Activated T-helper 17 cell treated with anti-CD3 and anti-CD28 coated beads, Interleukin-2, amount 50 U/mL, for 72 hours (primary cell): ENCODE results near the gene VPS41. TPM values are rescaled to one million over a fixed set of nuclear protein-coding genes. Genes with fewer than 3 reads are reported as not detected.
"Not testable (repeated sequence)": the region's sequence is repeated elsewhere in the genome, so short reads cannot be mapped to it uniquely, and the experiment has no call there.

Experiments
- ATAC-seq: fragments of 150-1000 bp; cut with Tn5 transposase; replicated peaks from 2 replicates; pipeline ENCODE4 v1.10.0; 2021; ENCODE audit warnings: mild to moderate bottlenecking, moderate library complexity
- H3K27ac Mint-ChIP-seq: one replicate; pipeline ENCODE4 v1.8.0; 2022; ENCODE audit warnings: mixed read lengths
- H3K27me3 Mint-ChIP-seq: one replicate; pipeline ENCODE4 v1.8.0; 2022; ENCODE audit warnings: mixed read lengths
- H3K36me3 Mint-ChIP-seq: one replicate; pipeline ENCODE4 v1.8.0; 2022; ENCODE audit warnings: low read depth, mild to moderate bottlenecking, mixed read lengths
- H3K4me1 Mint-ChIP-seq: one replicate; pipeline ENCODE4 v1.8.0; 2022; ENCODE audit warnings: mixed read lengths
- H3K4me3 Mint-ChIP-seq: one replicate; pipeline ENCODE4 v1.8.0; 2022; ENCODE audit warnings: mild to moderate bottlenecking, mixed read lengths
- H3K9me3 Mint-ChIP-seq: one replicate; pipeline ENCODE4 v1.8.0; 2022; ENCODE audit warnings: mixed read lengths
- total RNA-seq, 2 donors: library from RNA; stranded (reverse); gene quantifications; one replicate each; pipeline ENCODE4 v1.2.3, GENCODE V29; 2022

Gene VPS41
- total RNA-seq, 2 donors from 2014 or later: 78.4 to 80.5 TPM

GRCh38 chr7:38855386-38855785 is 53.6 kb downstream of the VPS41 start:
- Mint-ChIP-seq H3K36me3 (peaks cover 17% of the 10 kb centered on the region), H3K4me3 (no peak overlapping the region)
- ATAC-seq: no peak

GRCh38 chr7:38854947-38855346 is 54.0 kb downstream of the VPS41 start:
- H3K27ac Mint-ChIP-seq, H3K4me1 Mint-ChIP-seq, H3K4me3 Mint-ChIP-seq, ATAC-seq, H3K9me3 Mint-ChIP-seq, H3K27me3 Mint-ChIP-seq: not testable (repeated sequence)
- peaks cover 15% of the 10 kb centered on the region for H3K36me3 Mint-ChIP-seq

More at GRCh38 chr7:38855386-38855785, 53.6 kb downstream of the VPS41 start:
- Mint-ChIP-seq H3K27ac (no peak overlapping the region), H3K9me3 (peaks cover 3% of the 10 kb centered on the region), H3K4me1 (peaks cover 5% of the 10 kb centered on the region), H3K27me3 (no peaks in the 10 kb centered on the region)

- H3K4me1 Mint-ChIP-seq: peaks cover 5% of the 10 kb centered on the region
- no peak for ATAC-seq
- H3K36me3 Mint-ChIP-seq: peaks cover 20% of the 10 kb centered on the region
- no peak overlapping the region for H3K27ac Mint-ChIP-seq
- H3K4me3 Mint-ChIP-seq: no peak overlapping the region
- peaks cover 3% of the 10 kb centered on the region for H3K9me3 Mint-ChIP-seq
- H3K27me3 Mint-ChIP-seq: no peaks in the 10 kb centered on the region
Measured at GRCh38 chr7:38851321-38851720, 57.7 kb downstream of the VPS41 start.

- Mint-ChIP-seq H3K9me3 (peaks cover 4% of the 10 kb centered on the region), H3K27me3 (no peaks in the 10 kb centered on the region), H3K36me3 (peaks cover 6% of the 10 kb centered on the region), H3K27ac (no peak overlapping the region), H3K4me3 (no peak overlapping the region), H3K4me1 (no peaks in the 10 kb centered on the region)
- ATAC-seq: no peak
Measured at GRCh38 chr7:38846280-38846679, 62.7 kb downstream of the VPS41 start.

GRCh38 chr7:38844952-38845563 is 63.9 kb downstream of the VPS41 start:
- Mint-ChIP-seq H3K4me1 (peaks cover 2% of the 10 kb centered on the region), H3K27me3 (no peaks in the 10 kb centered on the region), H3K36me3 (peaks cover 6% of the 10 kb centered on the region), H3K27ac (no peak overlapping the region), H3K9me3 (peaks cover 4% of the 10 kb centered on the region), H3K4me3 (no peak overlapping the region)
- ATAC-seq: no peak

- no peaks in the 10 kb centered on the region for H3K27me3 Mint-ChIP-seq
- H3K9me3 Mint-ChIP-seq: peaks cover 4% of the 10 kb centered on the region
- peaks cover 5% of the 10 kb centered on the region for H3K4me1 Mint-ChIP-seq
- H3K4me3 Mint-ChIP-seq: no peak overlapping the region
- no peak for ATAC-seq
- no peaks in the 10 kb centered on the region for H3K36me3 Mint-ChIP-seq
- H3K27ac Mint-ChIP-seq: no peak overlapping the region
Measured at GRCh38 chr7:38842746-38843145, 66.2 kb downstream of the VPS41 start.

GRCh38 chr7:38840736-38841460 is 68.1 kb downstream of the VPS41 start:
- Mint-ChIP-seq H3K4me1 (peaks cover 5% of the 10 kb centered on the region), H3K4me3 (no peak overlapping the region), H3K36me3 (no peaks in the 10 kb centered on the region), H3K9me3 (peaks cover 4% of the 10 kb centered on the region), H3K27ac (no peak overlapping the region), H3K27me3 (no peaks in the 10 kb centered on the region)
- no peak for ATAC-seq

GRCh38 chr7:38839851-38840250 is 69.1 kb downstream of the VPS41 start:
- H3K4me3 Mint-ChIP-seq: no peak overlapping the region
- H3K27me3 Mint-ChIP-seq: no peaks in the 10 kb centered on the region
- no peak for ATAC-seq
- peaks cover 4% of the 10 kb centered on the region for H3K9me3 Mint-ChIP-seq
- no peaks in the 10 kb centered on the region for H3K36me3 Mint-ChIP-seq
- no peak overlapping the region for H3K27ac Mint-ChIP-seq
- H3K4me1 Mint-ChIP-seq: peaks cover 5% of the 10 kb centered on the region

- Mint-ChIP-seq H3K36me3 (no peaks in the 10 kb centered on the region), H3K9me3 (peaks cover 4% of the 10 kb centered on the region), H3K4me1 (peaks cover 5% of the 10 kb centered on the region), H3K4me3 (no peak overlapping the region), H3K27me3 (no peaks in the 10 kb centered on the region), H3K27ac (no peak overlapping the region)
- no peak for ATAC-seq
Measured at GRCh38 chr7:38838725-38839385, 70.1 kb downstream of the VPS41 start.

- no peaks in the 10 kb centered on the region for H3K27me3 Mint-ChIP-seq
- no peak for ATAC-seq
- H3K9me3 Mint-ChIP-seq: no peaks in the 10 kb centered on the region
- peaks cover 8% of the 10 kb centered on the region for H3K4me1 Mint-ChIP-seq
- no peak overlapping the region for H3K4me3 Mint-ChIP-seq
- H3K36me3 Mint-ChIP-seq: peaks cover 12% of the 10 kb centered on the region
- no peak overlapping the region for H3K27ac Mint-ChIP-seq
Measured at GRCh38 chr7:38834357-38834756, 74.6 kb downstream of the VPS41 start.

- Mint-ChIP-seq H3K36me3 (peaks cover 16% of the 10 kb centered on the region), H3K27ac (no peak overlapping the region), H3K4me3 (no peak overlapping the region), H3K27me3 (no peaks in the 10 kb centered on the region), H3K4me1 (peaks cover 8% of the 10 kb centered on the region), H3K9me3 (no peaks in the 10 kb centered on the region)
- no peak for ATAC-seq
Measured at GRCh38 chr7:38833329-38833728, 75.7 kb downstream of the VPS41 start.

GRCh38 chr7:38831259-38831996 is 77.6 kb downstream of the VPS41 start:
- Mint-ChIP-seq H3K9me3 (no peaks in the 10 kb centered on the region), H3K4me1 (peaks cover 11% of the 10 kb centered on the region), H3K27me3 (no peaks in the 10 kb centered on the region)

GRCh38 chr7:38830826-38831225 is 78.2 kb downstream of the VPS41 start:
- Mint-ChIP-seq H3K9me3 (no peaks in the 10 kb centered on the region), H3K36me3 (peaks cover 21% of the 10 kb centered on the region), H3K4me1 (peaks cover 11% of the 10 kb centered on the region)

More at GRCh38 chr7:38831259-38831996, 77.6 kb downstream of the VPS41 start:
- ATAC-seq: no peak
- Mint-ChIP-seq H3K27ac (no peak overlapping the region), H3K4me3 (no peak overlapping the region), H3K36me3 (peaks cover 16% of the 10 kb centered on the region)

GRCh38 chr7:38829488-38830165 is 79.4 kb downstream of the VPS41 start:
- Mint-ChIP-seq H3K4me1 (peaks cover 11% of the 10 kb centered on the region), H3K27ac (no peak overlapping the region), H3K27me3 (no peaks in the 10 kb centered on the region), H3K9me3 (no peaks in the 10 kb centered on the region), H3K36me3 (peaks cover 29% of the 10 kb centered on the region), H3K4me3 (no peak overlapping the region)
- ATAC-seq: no peak

More at GRCh38 chr7:38830826-38831225, 78.2 kb downstream of the VPS41 start:
- Mint-ChIP-seq H3K27ac (no peak overlapping the region), H3K27me3 (no peaks in the 10 kb centered on the region), H3K4me3 (no peak overlapping the region)
- ATAC-seq: no peak
